ENCODE results near the gene LEUTX. TPM values are rescaled to one million over a fixed set of nuclear protein-coding genes. Genes with fewer than 3 reads are reported as not detected.

The LEUTX gene
- total RNA-seq, 1 experiment from 2014 or later: not detected

DNA sequence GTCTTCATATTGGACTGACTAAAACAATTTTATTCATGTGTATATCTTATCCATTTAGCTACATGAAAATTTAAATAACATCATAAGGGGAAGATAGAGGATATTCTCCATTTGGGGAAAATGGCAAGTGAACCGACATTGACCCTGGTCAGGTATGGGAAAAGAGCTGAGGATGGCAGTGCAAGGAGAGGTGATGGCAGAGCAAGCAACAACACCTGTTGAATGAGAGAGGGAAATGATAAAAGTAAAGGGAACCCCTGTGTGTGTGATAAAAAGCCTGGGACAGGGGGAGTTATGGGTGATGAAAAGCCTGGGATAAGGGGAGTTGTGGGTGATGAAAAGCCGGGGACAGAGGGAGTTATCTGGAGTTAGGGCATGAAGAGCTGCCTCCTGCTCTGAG, 44.8 kb upstream of the LEUTX start:
- no peak overlapping the region for H3K4me3 Mint-ChIP-seq
- no peaks in the 10 kb centered on the region for H3K36me3 Mint-ChIP-seq (ENCODE audit: insufficient read depth in 1 of 3, low read depth in 3 of 3)
- Histone ChIP-seq H3K9me3 (ENCODE audit: control insufficient read depth, low read depth, low read length) (no peaks in the 10 kb centered on the region), H3K79me2 (ENCODE audit: insufficient read depth, low read length) (no peaks in the 10 kb centered on the region), H2BK20ac (ENCODE audit: low read depth, low read length, poor library complexity, severe bottlenecking) (no peak overlapping the region), H3K79me1 (ENCODE audit: insufficient read depth, low read depth, low read length, poor library complexity, severe bottlenecking) (no peaks in the 10 kb centered on the region), H4K5ac (ENCODE audit: insufficient read length, low read depth, low read length) (no peak overlapping the region), H2BK5ac (ENCODE audit: insufficient read length, low read length) (no peak overlapping the region), H3T11ph (ENCODE audit: low read length) (no peak overlapping the region), H3K27ac (ENCODE audit: insufficient read length, low read depth, low read length) (no peak overlapping the region), H3K4me1 (ENCODE audit: insufficient read depth, low read length) (no peaks in the 10 kb centered on the region; the same call in 1 of the 2 replicates), H3K23me2 (ENCODE audit: insufficient read length, low read depth, low read length, poor library complexity, severe bottlenecking) (no peaks in the 10 kb centered on the region), H2AK5ac (ENCODE audit: insufficient read length, low read length) (no peak overlapping the region), H3K56ac (ENCODE audit: insufficient read length, low read depth, low read length) (no peak overlapping the region), H3K23ac (ENCODE audit: insufficient read length, low read depth, low read length) (no peak overlapping the region), H2BK12ac (ENCODE audit: insufficient read length, low read depth, low read length) (no peak overlapping the region), H3K14ac (ENCODE audit: insufficient read depth, low read length) (no peak overlapping the region), H4K91ac (ENCODE audit: insufficient read length, low read depth, low read length) (no peak overlapping the region), H3K18ac (ENCODE audit: insufficient read length, low read depth, low read length) (no peak overlapping the region), H4K20me1 (ENCODE audit: control insufficient read depth, insufficient read depth, insufficient read length) (no peaks in the 10 kb centered on the region), H2BK120ac (ENCODE audit: low read depth, low read length, poor library complexity, severe bottlenecking) (no peak overlapping the region), H4K8ac (replicated peaks; ENCODE audit: insufficient read length, low read depth, low read length) (no peak overlapping the region), H3K4ac (ENCODE audit: low read depth, low read length) (no peak overlapping the region), H3K27me3 (ENCODE audit: insufficient read depth, low read length) (no peaks in the 10 kb centered on the region), H2AFZ (ENCODE audit: low read length) (no peak overlapping the region), H2BK15ac (ENCODE audit: low read depth, low read length) (no peak overlapping the region), H3K4me2 (ENCODE audit: insufficient read depth, insufficient read length, low read length) (no peak overlapping the region), H3K9ac (ENCODE audit: extremely low read depth, insufficient read length, low read length) (no peak overlapping the region)
- H3K9me3 Mint-ChIP-seq: peaks cover 0 to 2% of the 10 kb centered on the region in 2 experiments; a peak in 1 of 5 replicates
- no peak for DNase-seq
- no peaks in the 10 kb centered on the region for H3K4me1 Mint-ChIP-seq
- TF ChIP-seq, protein P1, sequence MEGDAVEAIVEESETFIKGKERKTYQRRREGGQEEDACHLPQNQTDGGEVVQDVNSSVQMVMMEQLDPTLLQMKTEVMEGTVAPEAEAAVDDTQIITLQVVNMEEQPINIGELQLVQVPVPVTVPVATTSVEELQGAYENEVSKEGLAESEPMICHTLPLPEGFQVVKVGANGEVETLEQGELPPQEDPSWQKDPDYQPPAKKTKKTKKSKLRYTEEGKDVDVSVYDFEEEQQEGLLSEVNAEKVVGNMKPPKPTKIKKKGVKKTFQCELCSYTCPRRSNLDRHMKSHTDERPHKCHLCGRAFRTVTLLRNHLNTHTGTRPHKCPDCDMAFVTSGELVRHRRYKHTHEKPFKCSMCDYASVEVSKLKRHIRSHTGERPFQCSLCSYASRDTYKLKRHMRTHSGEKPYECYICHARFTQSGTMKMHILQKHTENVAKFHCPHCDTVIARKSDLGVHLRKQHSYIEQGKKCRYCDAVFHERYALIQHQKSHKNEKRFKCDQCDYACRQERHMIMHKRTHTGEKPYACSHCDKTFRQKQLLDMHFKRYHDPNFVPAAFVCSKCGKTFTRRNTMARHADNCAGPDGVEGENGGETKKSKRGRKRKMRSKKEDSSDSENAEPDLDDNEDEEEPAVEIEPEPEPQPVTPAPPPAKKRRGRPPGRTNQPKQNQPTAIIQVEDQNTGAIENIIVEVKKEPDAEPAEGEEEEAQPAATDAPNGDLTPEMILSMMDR (conservative IDR thresholded peaks at IDR 0.05): no peak
- no peak overlapping the region for H3K27ac Mint-ChIP-seq
- no CpG with 5 or more reads among the region's 2 CpGs for WGBS (ENCODE audit: extremely low coverage, insufficient read length, low lambda C conversion rate)
- H3K27me3 Mint-ChIP-seq (ENCODE audit: low read depth): peaks cover 5% of the 10 kb centered on the region

Measured in H9 (cell line).